HepG2 (cell line): ENCODE results near the gene NAA16. TPM values are rescaled to one million over a fixed set of nuclear protein-coding genes. Genes with fewer than 3 reads are reported as not detected.

ENCODE experiments used
- PHF21A ChIP-seq: sonication (generic); formaldehyde crosslinking; IDR thresholded peaks from 2 replicates; pipeline ENCODE4 v1.5.0; 2020; ENCODE audit warnings: mild to moderate bottlenecking, missing genetic modification reagents
- REST ChIP-seq, 2 experiments: IDR thresholded peaks; 2 replicates each; pipeline ENCODE4 v1.6.1; 2011 to 2012; ENCODE audit warnings: low read length in 2 of 2, borderline replicate concordance in 1 of 2, low read depth in 1 of 2, mild to moderate bottlenecking in 1 of 2, moderate library complexity in 1 of 2
- ZNF10 ChIP-seq: sonication (generic); formaldehyde crosslinking; IDR thresholded peaks from 2 replicates; pipeline ENCODE4 v1.4.0; 2020; ENCODE audit warnings: mild to moderate bottlenecking, low read depth, missing genetic modification reagents, borderline replicate concordance
- polyA plus RNA-seq, 8 experiments: library from polyadenylated mRNA; depleted of rRNA in 3 of 8; stranded (reverse) in 7 of 8; unstranded in 1 of 8; fragments of >200 nt; fragmentation: Illumina TruSeq in 4 of 8; extraction: Trizol in 4 of 8; gene quantifications; 2 replicates each; pipeline versions ENCODE4 v1.2.1 to v1.2.3, GENCODE V29; 2011 to 2016; ENCODE audit warnings: low read depth in 4 of 8, missing spikeins in 1 of 8, mixed read lengths in 1 of 8; ENCODE audit not compliant: insufficient read depth in 1 of 8
- small RNA-seq, 3 experiments: library from RNA; depleted of rRNA; stranded (forward); fragments of <200 nt; gene quantifications; one replicate each; pipeline ENCODE3, GENCODE V24; 2012; ENCODE audit warnings: low read depth in 2 of 3, low replicate concordance in 1 of 3; ENCODE audit not compliant: insufficient read length in 3 of 3, insufficient read depth in 2 of 3
- total RNA-seq, 5 experiments: library from RNA; depleted of rRNA; stranded (reverse); fragments of >200 nt; fragmentation: Illumina TruSeq; extraction: Trizol; gene quantifications; 2 replicates each; pipeline ENCODE4 v1.2.3, GENCODE V29; 2016; ENCODE audit warnings: low read depth in 1 of 5

Gene NAA16
- total and polyA plus RNA-seq, 2 of the 13 experiments (the other 11 are each of a cell fraction or from before 2014, with no cell fraction given) = 9.2 to 15.1 TPM

- TF ChIP-seq REST (IDR thresholded peaks at IDR 0.05; ENCODE audit: borderline replicate concordance in 1 of 2, low read depth in 1 of 2, low read length in 2 of 2) (no peak), ZNF10 (no peak), PHF21A (no peak)
Measured at GRCh38 chr13:41426047-41426446, 115.0 kb downstream of the NAA16 start (continued).

Small RNA genes within 50 kb of the gene (small RNA-seq; reads per million reads assigned to genes)
- gene RNU6-57P = 0 reads per million in 3 experiments

Other genes starting within 250 kb of the NAA16 start
- gene WBP4, start 249.8 kb upstream of the NAA16 start, total RNA-seq (2016; rRNA removed; fragmentation: Illumina TruSeq; extraction: Trizol) = 11.7 and 16.8 TPM in 2 replicates
- 5.6 and 6.7 TPM in 2 replicates for gene WBP4, start 249.8 kb upstream of the NAA16 start, polyA plus RNA-seq (2011; rRNA removed)
- 12.0 and 18.8 TPM in 2 replicates for gene KBTBD6, start 178.5 kb upstream of the NAA16 start, total RNA-seq (2016; rRNA removed; fragmentation: Illumina TruSeq; extraction: Trizol)
- gene KBTBD6, start 178.5 kb upstream of the NAA16 start, polyA plus RNA-seq (2011; rRNA removed) = 4.1 and 4.4 TPM in 2 replicates
- 9.0 and 14.9 TPM in 2 replicates for gene KBTBD7, start 116.7 kb upstream of the NAA16 start, total RNA-seq (2016; rRNA removed; fragmentation: Illumina TruSeq; extraction: Trizol)
- gene KBTBD7, start 116.7 kb upstream of the NAA16 start, polyA plus RNA-seq (2011; rRNA removed) = 3.6 and 3.8 TPM in 2 replicates
- 24.0 and 27.2 TPM in 2 replicates for gene MTRF1, start 47.7 kb upstream of the NAA16 start, total RNA-seq (2016; rRNA removed; fragmentation: Illumina TruSeq; extraction: Trizol)
- 21.3 and 21.6 TPM in 2 replicates for gene MTRF1, start 47.7 kb upstream of the NAA16 start, polyA plus RNA-seq (2011; rRNA removed)
- gene RGCC, start 146.3 kb downstream of the NAA16 start, total RNA-seq (2016; rRNA removed; fragmentation: Illumina TruSeq; extraction: Trizol) = 0.20 and 0.29 TPM in 2 replicates
- 8.4 and 9.5 TPM in 2 replicates for gene RGCC, start 146.3 kb downstream of the NAA16 start, polyA plus RNA-seq (2011; rRNA removed)